WTC11 (cell line): ENCODE data around the gene TRIM13. TPM values are rescaled to one million over a fixed set of nuclear protein-coding genes. Genes with fewer than 3 reads are reported as not detected.

Experiments
- ATAC-seq: fragments of 200-7000 bp; cut with Tn5 transposase; 2 replicates; pipeline ENCODE4 v1.10.0; 2021; ENCODE audit warnings: mild to moderate bottlenecking, moderate library complexity
- CTCF ChIA-PET: fragments of 300-600 bp; sonication (Branson Sonifier 250); formaldehyde crosslinking; loops from one replicate; lab custom pipeline; 2021; ENCODE audit warnings: antibody characterized with exemption; lab: Charles Lee
- POLR2A ChIA-PET: fragments of 350-600 bp; sonication (Branson Sonifier 250); formaldehyde crosslinking; loops from one replicate; lab custom pipeline; 2021; ENCODE audit warnings: antibody characterized with exemption; lab: Charles Lee
- DNase-seq: peaks from one replicate; pipeline ENCODE4 v3.0.0; 2021; ENCODE audit warnings: low spot score
- H3K27ac Mint-ChIP-seq: 2 replicates; pipeline ENCODE4 v1.8.0; 2021; ENCODE audit warnings: mixed read lengths
- H3K27me3 Mint-ChIP-seq: 2 replicates; pipeline ENCODE4 v1.8.0; 2021; ENCODE audit warnings: low read depth, mild to moderate bottlenecking, moderate library complexity, mixed read lengths
- H3K36me3 Mint-ChIP-seq: 2 replicates; pipeline ENCODE4 v1.8.0; 2021; ENCODE audit warnings: mixed read lengths
- H3K4me1 Mint-ChIP-seq: 2 replicates; pipeline ENCODE4 v1.8.0; 2022; ENCODE audit warnings: mixed read lengths
- H3K4me3 Mint-ChIP-seq: 2 replicates; pipeline ENCODE4 v1.8.0; 2021; ENCODE audit warnings: mild to moderate bottlenecking, moderate library complexity, mixed read lengths
- H3K9me3 Mint-ChIP-seq: 2 replicates; pipeline ENCODE4 v1.8.0; 2021; ENCODE audit warnings: mixed read lengths
- AFF4 ChIP-seq: sonication (generic); formaldehyde crosslinking; IDR thresholded peaks from 2 replicates; pipeline ENCODE4 v1.8.1; 2023; ENCODE audit warnings: mild to moderate bottlenecking, missing genetic modification reagents, borderline replicate concordance
- ATF6 ChIP-seq: sonication (generic); formaldehyde crosslinking; IDR thresholded peaks from 2 replicates; pipeline ENCODE4 v1.8.1; 2023; ENCODE audit warnings: mild to moderate bottlenecking, missing genetic modification reagents
- E2F4 ChIP-seq: sonication (generic); formaldehyde crosslinking; IDR thresholded peaks from 2 replicates; pipeline ENCODE4 v1.8.1; 2022; ENCODE audit warnings: low read depth, mild to moderate bottlenecking, moderate library complexity, missing genetic modification reagents, borderline replicate concordance
- ERG ChIP-seq: fragments of 250-450 bp; sonication (Bioruptor Pico); IDR thresholded peaks from 2 replicates; pipeline ENCODE4 v1.8.0; 2021; ENCODE audit warnings: mild to moderate bottlenecking
- GRHL2 ChIP-seq: fragments of 250-450 bp; sonication (Bioruptor Pico); IDR thresholded peaks from 2 replicates; pipeline ENCODE4 v1.8.0; 2022; ENCODE audit warnings: mild to moderate bottlenecking, moderate library complexity; ENCODE audit not compliant: insufficient replicate concordance, severe bottlenecking
- GTF2I ChIP-seq: fragments of 250-450 bp; sonication (Bioruptor Pico); conservative IDR thresholded peaks from 2 replicates; pipeline ENCODE4 v1.4.0; 2021; ENCODE audit warnings: mild to moderate bottlenecking
- HMGXB4 ChIP-seq: sonication (generic); formaldehyde crosslinking; IDR thresholded peaks from 2 replicates; pipeline ENCODE4 v1.8.1; 2023; ENCODE audit warnings: mild to moderate bottlenecking, moderate library complexity, missing genetic modification reagents
- IRF2 ChIP-seq: sonication (generic); formaldehyde crosslinking; IDR thresholded peaks from 2 replicates; pipeline ENCODE4 v1.8.0; 2022; ENCODE audit warnings: low read depth, missing genetic modification reagents, borderline replicate concordance
- KAT7 ChIP-seq: sonication (generic); formaldehyde crosslinking; IDR thresholded peaks from 2 replicates; pipeline ENCODE4 v1.8.1; 2023; ENCODE audit warnings: missing genetic modification reagents, mild to moderate bottlenecking, borderline replicate concordance
- MLX ChIP-seq: sonication (generic); formaldehyde crosslinking; IDR thresholded peaks from 2 replicates; pipeline ENCODE4 v1.8.1; 2023; ENCODE audit warnings: mild to moderate bottlenecking, missing genetic modification reagents, moderate library complexity
- ZBTB21 ChIP-seq: sonication (generic); formaldehyde crosslinking; IDR thresholded peaks from 2 replicates; pipeline ENCODE4 v1.8.1; 2023; ENCODE audit warnings: mild to moderate bottlenecking, missing genetic modification reagents, borderline replicate concordance
- ZNF396 ChIP-seq: fragments of 250-450 bp; sonication (Bioruptor Pico); IDR thresholded peaks from 2 replicates; pipeline ENCODE4 v1.8.0; 2021; ENCODE audit warnings: mild to moderate bottlenecking, moderate library complexity, borderline replicate concordance
- ZNF416 ChIP-seq: fragments of 250-450 bp; sonication (Bioruptor Pico); IDR thresholded peaks from 2 replicates; pipeline ENCODE4 v1.9.0; 2021; ENCODE audit warnings: mild to moderate bottlenecking, inconsistent platforms
- ZNF425 ChIP-seq: fragments of 250-450 bp; sonication (Bioruptor Pico); conservative IDR thresholded peaks from 2 replicates; pipeline ENCODE4 v1.9.0; 2021; ENCODE audit warnings: mild to moderate bottlenecking
- total RNA-seq: library from RNA; stranded (reverse); gene quantifications from 3 replicates; pipeline ENCODE4 v1.2.3, GENCODE V29; 2021

TRIM13 gene
- total RNA-seq, 1 experiment from 2014 or later, result 27.5 TPM

GRCh38 chr13:49951754-49952535, 44.9 kb upstream of the TRIM13 start (continued):
- TF ChIP-seq ZNF396, result no peak
- TF ChIP-seq ERG (CRISPR knock-in tag), result no peak
- TF ChIP-seq MLX (CRISPR knock-in tag), result no peak
- TF ChIP-seq ZNF425 (CRISPR knock-in tag), result no peak
- TF ChIP-seq GRHL2 (CRISPR knock-in tag), result no peak
- no peak for TF ChIP-seq ZNF416 (CRISPR knock-in tag)
- no peak for TF ChIP-seq ATF6 (CRISPR knock-in tag)
- no peak for TF ChIP-seq E2F4 (CRISPR knock-in tag)
- no peak for TF ChIP-seq HMGXB4 (CRISPR knock-in tag)

- TF ChIP-seq AFF4, result no peak
- TF ChIP-seq KAT7 (CRISPR knock-in tag), result no peak
- TF ChIP-seq ZBTB21, result no peak
- TF ChIP-seq GTF2I (CRISPR knock-in tag), result no peak
- TF ChIP-seq IRF2 (CRISPR knock-in tag), result no peak
- Mint-ChIP-seq H3K36me3 (no peaks in the 10 kb centered on the region), H3K9me3 (no peaks in the 10 kb centered on the region), H3K27me3 (peaks cover 7% of the 10 kb centered on the region; the same call in 1 of the 2 replicates), H3K4me3 (no peak overlapping the region), H3K4me1 (no peaks in the 10 kb centered on the region), H3K27ac (no peak overlapping the region)
- no peak for ATAC-seq
- DNase-seq, result no peak
- POLR2A ChIA-PET, result no interaction called here
- CTCF ChIA-PET, result interaction anchor here (1.1 to 2.2 kb wide), 3 partner anchors 17 to 84 kb away, joined by 3 to 7 read pairs (median 6); partner anchors contain the start of gene SPRYD7
Observed at GRCh38 chr13:49953560-49953959, 43.3 kb upstream of the TRIM13 start.
